GM19240 (cell line): ENCODE measurements around the gene ATP4A.

Source experiments
- DNase-seq: peaks from one replicate; pipeline ENCODE4 v3.0.0; 2011; ENCODE audit warnings: low spot score; ENCODE audit not compliant: insufficient read length

ATP4A gene

GRCh38 chr19:35549174-35549788, 14.2 kb downstream of the ATP4A start:
- DNase-seq, result peak; percentile 70

- no peak for DNase-seq
Observed at GRCh38 chr19:35546532-35546931, 16.9 kb downstream of the ATP4A start.

GRCh38 chr19:35545855-35546381, 17.5 kb downstream of the ATP4A start:
- DNase-seq, result peak; percentile 51

- peak; percentile 94 for DNase-seq
Observed at GRCh38 chr19:35545001-35545854, 18.2 kb downstream of the ATP4A start, which contains the start of gene TMEM147. TMEM147 (plus strand) TSS chr19:35545626; CDS start chr19:35545740, 114 bp downstream.

GRCh38 chr19:35544110-35544802, 19.2 kb downstream of the ATP4A start:
- DNase-seq, result no peak

- DNase-seq, result no peak
Observed at GRCh38 chr19:35543280-35544109, 20.0 kb downstream of the ATP4A start.

GRCh38 chr19:35542209-35542608, 21.2 kb downstream of the ATP4A start:
- DNase-seq, result no peak

- no peak for DNase-seq
Observed at GRCh38 chr19:35540356-35540927, 23.0 kb downstream of the ATP4A start.

- no peak for DNase-seq
Observed at GRCh38 chr19:35539850-35540249, 23.6 kb downstream of the ATP4A start.

- no peak for DNase-seq
Observed at GRCh38 chr19:35539314-35539713, 24.1 kb downstream of the ATP4A start.

GRCh38 chr19:35534803-35535480, 28.5 kb downstream of the ATP4A start:
- DNase-seq, result no peak

GRCh38 chr19:35533822-35534392, 29.6 kb downstream of the ATP4A start:
- no peak for DNase-seq

- DNase-seq, result no peak
Observed at GRCh38 chr19:35533201-35533821, 30.1 kb downstream of the ATP4A start, which contains the start of gene GAPDHS. GAPDHS (plus strand) TSS chr19:35533456; CDS start chr19:35533528, 72 bp downstream.

GRCh38 chr19:35531291-35531690, 32.2 kb downstream of the ATP4A start:
- no peak for DNase-seq

- no peak for DNase-seq
Observed at GRCh38 chr19:35529241-35530218, 33.9 kb downstream of the ATP4A start.

- DNase-seq, result no peak
Observed at GRCh38 chr19:35528218-35529038, 35.0 kb downstream of the ATP4A start, which contains the start of gene SBSN. SBSN (minus strand) TSS chr19:35528311; CDS start chr19:35528281, 30 bp downstream.

GRCh38 chr19:35525873-35526272, 37.6 kb downstream of the ATP4A start:
- no peak for DNase-seq
